HG03521 (cell line): ENCODE results near the gene ODF2L.

Experiments used
- ATAC-seq: cut with Tn5 transposase; IDR thresholded peaks from one replicate; pipeline ENCODE4 v1.9.1; 2021; ENCODE audit warnings: mild to moderate bottlenecking, moderate library complexity; ENCODE audit not compliant: unreplicated experiment

Gene ODF2L

GRCh38 chr1:86322241-86322640 lies 73.9 kb downstream of the ODF2L start:
- no peak for ATAC-seq

GRCh38 chr1:86318436-86318835 lies 77.7 kb downstream of the ODF2L start:
- ATAC-seq: no peak

DNA sequence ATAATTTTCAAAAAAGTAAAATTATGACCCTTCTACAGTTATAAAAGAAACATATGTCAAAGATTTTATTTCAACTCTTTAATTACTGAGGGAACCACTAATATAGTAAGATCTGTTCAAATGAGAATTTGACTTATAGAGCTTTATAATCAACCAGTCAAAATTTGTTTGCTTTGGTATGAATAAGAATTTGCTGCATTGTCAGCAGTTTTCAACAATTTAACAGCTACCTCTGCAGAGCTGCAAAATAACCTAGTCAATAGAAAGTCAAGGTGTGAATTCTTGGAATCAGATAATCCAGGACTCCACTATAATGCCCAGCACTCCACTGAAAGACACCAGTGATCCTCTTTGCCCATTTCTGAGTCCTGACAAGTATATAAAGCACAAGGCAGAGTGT lies 78.2 kb downstream of the ODF2L start:
- ATAC-seq: no peak

DNA sequence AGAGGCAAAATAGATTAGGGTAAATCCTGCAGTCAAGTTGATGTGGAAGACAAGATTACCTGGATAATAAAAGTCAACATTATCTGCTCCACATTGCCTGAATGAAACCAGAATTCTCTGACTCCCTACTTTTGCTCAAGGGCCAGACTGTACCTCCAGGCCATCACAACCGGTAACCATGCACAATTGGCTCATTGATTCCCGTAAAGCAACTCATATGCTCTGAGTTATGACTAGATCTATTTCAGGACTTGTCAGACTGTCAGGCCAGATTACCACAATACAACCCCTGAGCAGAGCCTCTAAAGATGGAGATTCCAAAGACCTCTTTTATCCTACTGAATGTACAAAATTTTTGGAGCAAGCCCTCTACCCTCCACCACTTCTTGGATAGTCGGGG lies 90.4 kb downstream of the ODF2L start:
- no peak for ATAC-seq

GRCh38 chr1:86303041-86303690 lies 93.0 kb downstream of the ODF2L start:
- no peak for ATAC-seq
